ENCODE results near the gene TRIM14. TPM values are rescaled to one million over a fixed set of nuclear protein-coding genes. Genes with fewer than 3 reads are reported as not detected.
A peak's percentile ranks its signal among the peaks of the same experiment; 100 is the strongest.

Gene TRIM14
- 11.7 and 12.8 TPM in 2 replicates for total RNA-seq

GRCh38 chr9:98118640-98119601 lies at the start of gene TRIM14:
Gene TRIM14, minus strand, starts transcription at chr9:98119222. Its CDS starts 34 bp downstream, at chr9:98119188.
- peak within 1 kb of the TSS; percentile 91 for H3K4me3 Mint-ChIP-seq
- peaks cover 5% of the 10 kb centered on the region for H3K36me3 Mint-ChIP-seq (ENCODE audit: low read depth)
- CTCF ChIA-PET = interaction anchor here (0.7 to 2.3 kb wide), 8 partner anchors 9 to 195 kb away, joined by 3 to 9 read pairs (median 4); no protein-coding TSS in a partner anchor
- H3K27ac Mint-ChIP-seq = peak within 1 kb of the TSS; percentile 85
- H3K9me3 Mint-ChIP-seq = no peaks in the 10 kb centered on the region
- intact Hi-C loops (cut with micrococcal nuclease) = loop anchor here (1.0 to 5.0 kb wide), 9 partner anchors 11 to 678 kb away; partner anchors contain the start of genes ANKS6, ANP32B, CORO2A and NANS
- no peak for TF ChIP-seq CTCF (IDR thresholded peaks at IDR 0.05)
- DNase-seq = peak; percentile 51
- peaks cover 42% of the 10 kb centered on the region for H3K4me1 Mint-ChIP-seq
- POLR2A ChIA-PET = interaction anchor here (0.6 to 3.4 kb wide), 19 partner anchors 10 to 881 kb away, joined by 3 to 42 read pairs (median 4); partner anchors contain the start of genes NANS, NCBP1, TBC1D2 and TRMO
- H3K27me3 Mint-ChIP-seq = no peaks in the 10 kb centered on the region
- peak; percentile 76 for ATAC-seq (ENCODE audit: low read depth)

GRCh38 chr9:98168153-98168780 lies 49.2 kb upstream of the TRIM14 start:
- TF ChIP-seq CTCF (IDR thresholded peaks at IDR 0.05) = no peak
- no peaks in the 10 kb centered on the region for H3K9me3 Mint-ChIP-seq
- peaks cover 7% of the 10 kb centered on the region for H3K4me1 Mint-ChIP-seq
- ChIA-PET CTCF (no interaction called here), POLR2A (no interaction called here)
- no peaks in the 10 kb centered on the region for H3K27me3 Mint-ChIP-seq
- intact Hi-C loops (cut with micrococcal nuclease) = loop anchor here (5.0 kb wide), 1 partner anchor 36 kb away; no protein-coding TSS in a partner anchor
- H3K4me3 Mint-ChIP-seq = no peak overlapping the region
- no peak for ATAC-seq (ENCODE audit: low read depth)
- no peak for DNase-seq
- no peak overlapping the region for H3K27ac Mint-ChIP-seq
- no peaks in the 10 kb centered on the region for H3K36me3 Mint-ChIP-seq (ENCODE audit: low read depth)

- TF ChIP-seq CTCF (IDR thresholded peaks at IDR 0.05) = no peak
- intact Hi-C loops (cut with micrococcal nuclease) = loop anchor here (5.0 kb wide), 1 partner anchor 33 kb away; no protein-coding TSS in a partner anchor
- Mint-ChIP-seq H3K9me3 (no peaks in the 10 kb centered on the region), H3K27me3 (no peaks in the 10 kb centered on the region), H3K4me3 (no peak overlapping the region), H3K36me3 (ENCODE audit: low read depth) (no peaks in the 10 kb centered on the region), H3K27ac (no peak overlapping the region), H3K4me1 (peaks cover 7% of the 10 kb centered on the region)
- DNase-seq = no peak
- POLR2A ChIA-PET = no interaction called here
- CTCF ChIA-PET = no interaction called here
- ATAC-seq (ENCODE audit: low read depth) = no peak
These were observed 45.9 kb upstream of the TRIM14 start for GRCh38 chr9:98164912-98165311.

- no peak for TF ChIP-seq CTCF (IDR thresholded peaks at IDR 0.05)
- ATAC-seq (ENCODE audit: low read depth) = no peak
- Mint-ChIP-seq H3K27ac (no peak overlapping the region), H3K4me1 (no peaks in the 10 kb centered on the region), H3K9me3 (no peaks in the 10 kb centered on the region), H3K27me3 (no peaks in the 10 kb centered on the region), H3K36me3 (ENCODE audit: low read depth) (no peaks in the 10 kb centered on the region), H3K4me3 (no peak overlapping the region)
- DNase-seq = no peak
- ChIA-PET CTCF (no interaction called here), POLR2A (interaction anchor here (0.6 kb wide), 1 partner anchor 61 kb away, joined by 7 read pairs; no protein-coding TSS in a partner anchor)
- intact Hi-C loops (cut with micrococcal nuclease) = no loop called here
These were observed 43.6 kb upstream of the TRIM14 start for GRCh38 chr9:98162613-98163012.

GRCh38 chr9:98161851-98162250 lies 42.8 kb upstream of the TRIM14 start:
- ATAC-seq (ENCODE audit: low read depth) (no peak), DNase-seq (no peak)
- H3K36me3 Mint-ChIP-seq (ENCODE audit: low read depth) = no peaks in the 10 kb centered on the region
- no peaks in the 10 kb centered on the region for H3K4me1 Mint-ChIP-seq
- no peaks in the 10 kb centered on the region for H3K27me3 Mint-ChIP-seq
- H3K9me3 Mint-ChIP-seq = no peaks in the 10 kb centered on the region
- H3K4me3 Mint-ChIP-seq = no peak overlapping the region
- ChIA-PET CTCF (no interaction called here), POLR2A (interaction anchor here (0.6 kb wide), 1 partner anchor 60 kb away, joined by 7 read pairs; no protein-coding TSS in a partner anchor)
- no peak overlapping the region for H3K27ac Mint-ChIP-seq
- TF ChIP-seq CTCF (IDR thresholded peaks at IDR 0.05) = no peak
- intact Hi-C loops (cut with micrococcal nuclease) = no loop called here
